Mucosa of rectum (tissue), 2 donors: ENCODE measurements around the gene CNPY3.

Experiments used
- H3K27ac ChIP-seq, 2 donors: one replicate each; pipeline ENCODE4 v1.7.0; 2013; ENCODE audit warnings: inconsistent platforms in 2 of 2, low read depth in 2 of 2, low read length in 2 of 2
- H3K27me3 ChIP-seq, 2 donors: one replicate each; pipeline ENCODE4 v1.7.0; 2013; ENCODE audit warnings: low read length in 2 of 2; ENCODE audit not compliant: control insufficient read depth in 2 of 2, insufficient read depth in 2 of 2
- H3K36me3 ChIP-seq, 2 donors: one replicate each; pipeline ENCODE4 v1.7.0; 2013; ENCODE audit warnings: low read length in 2 of 2; ENCODE audit not compliant: control insufficient read depth in 2 of 2, insufficient read depth in 2 of 2
- H3K4me1 ChIP-seq, 2 donors: one replicate each; pipeline ENCODE4 v1.7.0; 2013; ENCODE audit warnings: low read length in 2 of 2, mild to moderate bottlenecking in 1 of 2; ENCODE audit not compliant: control insufficient read depth in 2 of 2, insufficient read depth in 2 of 2
- H3K4me3 ChIP-seq, 2 donors: one replicate each; pipeline ENCODE4 v1.7.0; 2013; ENCODE audit warnings: low read length in 2 of 2
- H3K9ac ChIP-seq, 2 donors: one replicate each; pipeline ENCODE4 v1.7.0; 2013; ENCODE audit warnings: low read length in 2 of 2, low read depth in 1 of 2, mild to moderate bottlenecking in 1 of 2
- H3K9me3 ChIP-seq, 2 donors: one replicate each; pipeline ENCODE4 v1.7.0; 2013; ENCODE audit warnings: low read length in 2 of 2; ENCODE audit not compliant: control insufficient read depth in 2 of 2
- donor health status: healthy.
- donor health status: Normal muscosa, but diverticular disease.

Gene CNPY3

DNA sequence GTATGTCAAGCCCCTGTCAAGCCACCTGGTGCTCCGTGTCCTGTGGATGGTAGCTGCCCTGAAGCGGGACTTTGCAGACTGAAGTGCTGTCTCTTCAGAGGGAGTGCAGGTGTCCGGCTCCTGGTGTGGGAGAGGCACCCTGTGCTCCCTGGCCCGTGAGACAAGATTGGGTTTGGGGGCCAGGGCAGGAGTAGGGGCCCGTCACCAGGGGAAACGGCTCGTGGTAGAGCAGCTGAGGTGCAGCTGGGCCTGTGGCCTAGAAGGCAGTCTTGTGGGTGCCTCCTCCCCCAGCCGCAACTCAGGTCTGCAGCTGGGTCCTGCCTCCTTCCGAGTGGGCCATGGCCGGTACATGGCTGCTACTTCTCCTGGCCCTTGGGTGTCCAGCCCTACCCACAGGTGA is 13.5 kb upstream of the CNPY3 start, which contains the start of gene PTCRA:
Gene PTCRA (plus strand): TSS at position 322 of the 400 bp plus-strand sequence. CDS start 17 bp downstream, at position 339.
- no peaks in the 10 kb centered on the region for H3K27me3 ChIP-seq
- H3K4me1 ChIP-seq: no peaks in the 10 kb centered on the region
- no peak within 1 kb of the TSS for H3K4me3 ChIP-seq
- no peaks in the 10 kb centered on the region for H3K9me3 ChIP-seq
- no peak within 1 kb of the TSS for H3K9ac ChIP-seq
- no peak within 1 kb of the TSS for H3K27ac ChIP-seq
- no peaks in the 10 kb centered on the region for H3K36me3 ChIP-seq

DNA sequence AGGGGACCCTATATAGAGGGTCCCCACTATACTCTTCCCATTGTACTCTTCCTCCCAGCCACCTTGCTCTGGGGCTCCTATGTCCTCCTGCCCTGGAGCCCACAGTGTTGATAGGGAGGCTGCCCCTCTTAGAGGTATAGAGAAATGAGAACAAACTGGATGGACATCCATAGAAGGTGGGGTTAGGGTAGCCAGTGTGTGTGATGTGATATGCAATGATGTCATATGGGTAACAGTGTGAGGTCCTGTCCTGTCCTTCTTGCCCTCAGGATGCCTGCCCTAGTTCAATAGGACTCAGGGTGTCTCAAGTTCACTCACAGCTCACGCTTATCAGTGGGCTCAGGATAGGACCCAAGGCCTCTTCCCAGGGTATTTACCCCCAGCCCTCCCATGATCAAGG is 13.0 kb upstream of the CNPY3 start:
- no peak overlapping the region for H3K4me3 ChIP-seq
- H3K27me3 ChIP-seq: no peaks in the 10 kb centered on the region
- no peak overlapping the region for H3K27ac ChIP-seq
- H3K4me1 ChIP-seq: no peaks in the 10 kb centered on the region
- no peaks in the 10 kb centered on the region for H3K36me3 ChIP-seq
- no peak overlapping the region for H3K9ac ChIP-seq
- no peaks in the 10 kb centered on the region for H3K9me3 ChIP-seq

DNA sequence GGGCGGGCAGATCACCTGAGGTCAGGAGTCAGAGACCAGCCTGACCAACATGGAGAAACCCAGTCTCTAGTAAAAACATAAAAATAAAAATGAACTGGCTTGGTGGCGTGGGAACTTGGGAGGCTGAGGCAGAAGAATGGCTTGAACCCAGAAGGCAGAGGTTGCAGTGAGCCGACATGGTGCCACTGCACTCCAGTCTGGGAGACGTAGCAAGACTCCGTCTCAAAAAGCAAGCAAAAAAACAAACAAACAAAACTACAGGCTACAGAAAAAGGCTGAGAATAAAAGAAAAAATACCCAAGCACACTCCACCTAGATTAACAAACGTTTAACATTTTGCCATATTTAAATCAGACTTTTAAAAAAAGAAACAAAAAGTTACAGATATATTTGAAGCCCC is 7.5 kb upstream of the CNPY3 start:
- Histone ChIP-seq H3K27ac (no peak overlapping the region), H3K4me3 (no peak overlapping the region), H3K27me3 (no peaks in the 10 kb centered on the region), H3K4me1 (no peaks in the 10 kb centered on the region), H3K9me3 (no peaks in the 10 kb centered on the region), H3K36me3 (no peaks in the 10 kb centered on the region), H3K9ac (no peak overlapping the region)

DNA sequence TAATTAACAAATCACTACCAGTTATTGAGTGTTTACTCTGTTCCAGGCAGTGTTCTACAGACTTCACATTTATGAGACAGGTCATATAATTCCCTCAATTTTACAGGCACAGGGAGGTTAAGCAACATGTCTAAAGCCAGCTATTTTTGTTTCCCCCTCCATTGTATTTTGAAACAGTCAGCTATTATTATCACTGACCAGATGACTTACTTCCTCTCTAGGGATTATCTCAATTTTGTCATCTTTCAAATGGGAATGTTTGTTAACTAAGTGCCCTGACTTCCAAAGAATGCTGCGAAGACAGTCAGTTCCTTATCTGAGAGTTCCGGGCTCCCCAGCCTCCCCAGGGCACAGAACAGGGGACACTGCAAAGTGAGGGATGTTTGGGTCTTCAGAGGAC is 5.6 kb upstream of the CNPY3 start:
- no peaks in the 10 kb centered on the region for H3K36me3 ChIP-seq
- no peak overlapping the region for H3K4me3 ChIP-seq
- peaks cover 3 to 5% of the 10 kb centered on the region in 2 donors for H3K4me1 ChIP-seq
- H3K27ac ChIP-seq: no peak overlapping the region
- H3K27me3 ChIP-seq: no peaks in the 10 kb centered on the region
- no peaks in the 10 kb centered on the region for H3K9me3 ChIP-seq
- no peak overlapping the region for H3K9ac ChIP-seq

DNA sequence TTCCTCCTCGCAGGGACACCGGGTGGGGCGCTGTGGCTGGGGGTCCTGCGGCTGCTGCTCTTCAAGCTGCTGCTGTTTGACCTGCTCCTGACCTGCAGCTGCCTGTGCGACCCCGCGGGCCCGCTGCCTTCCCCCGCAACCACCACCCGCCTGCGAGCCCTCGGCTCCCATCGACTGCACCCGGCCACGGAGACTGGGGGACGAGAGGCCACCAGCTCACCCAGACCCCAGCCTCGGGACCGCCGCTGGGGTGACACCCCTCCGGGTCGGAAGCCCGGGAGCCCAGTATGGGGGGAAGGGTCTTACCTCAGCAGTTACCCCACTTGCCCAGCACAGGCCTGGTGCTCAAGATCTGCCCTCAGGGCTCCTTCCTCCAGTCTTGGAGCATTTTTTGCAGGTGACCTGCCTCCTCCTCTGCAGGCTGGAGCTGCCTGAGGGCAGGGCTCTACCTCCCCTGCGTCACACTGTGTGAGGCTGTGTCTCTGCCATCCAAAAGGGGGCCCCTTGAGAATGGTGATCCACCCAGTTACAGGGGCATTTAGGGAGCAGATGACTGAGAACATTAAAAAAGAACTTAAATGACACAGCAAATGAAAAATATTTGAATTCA is 3.9 kb upstream of the CNPY3 start:
- H3K27me3 ChIP-seq: no peaks in the 10 kb centered on the region
- H3K9me3 ChIP-seq: no peaks in the 10 kb centered on the region
- no peak overlapping the region for H3K9ac ChIP-seq
- H3K27ac ChIP-seq: no peak overlapping the region
- no peaks in the 10 kb centered on the region for H3K36me3 ChIP-seq
- H3K4me3 ChIP-seq: no peak overlapping the region
- peaks cover 9 to 10% of the 10 kb centered on the region in 2 donors for H3K4me1 ChIP-seq

GRCh38 chr6:42929821-42930360 is 611 bp downstream of the CNPY3 start:
- peaks cover 13 to 18% of the 10 kb centered on the region in 2 donors for H3K4me1 ChIP-seq

DNA sequence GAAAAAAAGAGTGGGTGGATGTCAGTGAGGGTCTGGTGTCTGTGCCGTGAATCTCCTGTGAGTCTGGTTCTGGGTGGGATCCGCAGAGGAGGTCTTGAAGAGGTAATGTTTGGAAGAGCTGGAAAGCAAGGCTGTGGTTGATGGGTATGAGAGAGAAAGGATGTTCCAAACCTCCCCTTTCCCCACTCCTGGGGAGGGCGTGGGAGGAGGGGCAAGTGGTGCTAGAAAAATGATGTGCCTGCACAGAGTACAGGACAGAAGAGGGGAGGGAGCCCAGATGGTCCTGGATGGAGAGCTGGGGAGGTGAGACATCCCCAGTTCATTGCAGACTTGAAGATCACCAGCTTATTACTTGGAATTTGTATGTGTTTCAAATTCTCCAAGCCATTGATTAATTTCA is 3.1 kb downstream of the CNPY3 start:
- no peak overlapping the region for H3K4me3 ChIP-seq
- H3K36me3 ChIP-seq: peaks cover 22 to 24% of the 10 kb centered on the region in 2 donors
- no peaks in the 10 kb centered on the region for H3K27me3 ChIP-seq
- no peak overlapping the region for H3K9ac ChIP-seq
- peaks cover 13 to 18% of the 10 kb centered on the region in 2 donors for H3K4me1 ChIP-seq
- no peak overlapping the region for H3K27ac ChIP-seq
- no peaks in the 10 kb centered on the region for H3K9me3 ChIP-seq

More at GRCh38 chr6:42929821-42930360, 611 bp downstream of the CNPY3 start:
- H3K27ac ChIP-seq: peak overlapping the region; percentile 86 to 92
- H3K4me3 ChIP-seq: peak overlapping the region; percentile 75 to 81
- H3K36me3 ChIP-seq: peaks cover 6% of the 10 kb centered on the region in 2 donors
- H3K27me3 ChIP-seq: no peaks in the 10 kb centered on the region
- H3K9me3 ChIP-seq: no peaks in the 10 kb centered on the region
- peak overlapping the region; percentile 73 to 80 for H3K9ac ChIP-seq

- H3K36me3 ChIP-seq: peaks cover 29 to 32% of the 10 kb centered on the region in 2 donors
- H3K4me3 ChIP-seq: no peak overlapping the region
- no peak overlapping the region for H3K27ac ChIP-seq
- H3K4me1 ChIP-seq: peaks cover 13 to 18% of the 10 kb centered on the region in 2 donors
- no peaks in the 10 kb centered on the region for H3K9me3 ChIP-seq
- no peaks in the 10 kb centered on the region for H3K27me3 ChIP-seq
- no peak overlapping the region for H3K9ac ChIP-seq
Observed at GRCh38 chr6:42933205-42933604, 3.9 kb downstream of the CNPY3 start.

DNA sequence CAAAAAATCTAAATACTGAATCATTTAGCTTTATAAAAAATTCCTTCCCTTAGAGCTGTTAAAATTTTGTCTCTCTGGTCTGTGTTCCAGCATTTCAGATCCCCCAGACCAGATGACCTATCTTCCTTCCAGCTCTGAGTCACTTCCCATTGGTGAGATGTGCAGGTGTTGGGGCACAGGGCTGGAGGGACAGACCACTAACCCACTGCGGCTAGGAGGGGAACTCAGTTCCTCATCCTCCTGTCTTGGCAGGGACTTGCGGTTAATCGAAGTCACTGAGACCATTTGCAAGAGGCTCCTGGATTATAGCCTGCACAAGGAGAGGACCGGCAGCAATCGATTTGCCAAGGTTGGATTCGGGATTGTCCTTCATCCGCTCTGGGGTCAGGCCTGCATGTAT is 6.0 kb downstream of the CNPY3 start:
- H3K27ac ChIP-seq: no peak overlapping the region
- peaks cover 44 to 46% of the 10 kb centered on the region in 2 donors for H3K36me3 ChIP-seq

DNA sequence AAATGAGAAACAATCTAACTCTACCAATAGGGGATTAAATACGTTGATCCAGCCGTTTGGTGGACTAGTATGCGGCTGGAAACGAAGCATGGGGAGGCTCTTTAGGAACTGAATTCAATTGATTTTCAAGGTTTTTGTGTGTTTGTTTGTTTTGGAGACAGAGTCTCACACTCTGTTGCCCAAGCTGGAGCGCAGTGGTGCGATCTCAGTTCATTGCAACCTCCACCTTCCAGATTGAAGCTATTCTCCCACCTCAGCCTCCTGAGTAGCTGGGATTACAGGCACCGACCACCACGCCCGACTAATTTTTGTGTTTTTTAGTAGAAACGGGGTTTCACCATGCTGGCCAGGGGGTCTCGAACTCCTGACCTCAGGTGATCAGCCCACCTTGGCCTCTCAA is 7.1 kb downstream of the CNPY3 start:
- H3K4me1 ChIP-seq: peaks cover 0 to 3% of the 10 kb centered on the region in 2 donors
- H3K27me3 ChIP-seq: no peaks in the 10 kb centered on the region
- H3K9ac ChIP-seq: no peak overlapping the region
- H3K9me3 ChIP-seq: no peaks in the 10 kb centered on the region
- peaks cover 46 to 51% of the 10 kb centered on the region in 2 donors for H3K36me3 ChIP-seq
- no peak overlapping the region for H3K4me3 ChIP-seq
- H3K27ac ChIP-seq: no peak overlapping the region

More for the DNA sequence above, 6.0 kb downstream of the CNPY3 start:
- no peak overlapping the region for H3K9ac ChIP-seq
- peaks cover 4 to 10% of the 10 kb centered on the region in 2 donors for H3K4me1 ChIP-seq
- H3K4me3 ChIP-seq: no peak overlapping the region
- no peaks in the 10 kb centered on the region for H3K9me3 ChIP-seq
- H3K27me3 ChIP-seq: no peaks in the 10 kb centered on the region
